GM21381 (cell line): Measurements from ENCODE around the gene MT4.
A peak's percentile ranks its signal among the peaks of the same experiment; 100 is the strongest.

Source experiments
- ATAC-seq: cut with Tn5 transposase; IDR thresholded peaks from one replicate; pipeline ENCODE4 v1.9.1; 2021; ENCODE audit warnings: mild to moderate bottlenecking, moderate library complexity; ENCODE audit not compliant: unreplicated experiment

Gene MT4

DNA sequence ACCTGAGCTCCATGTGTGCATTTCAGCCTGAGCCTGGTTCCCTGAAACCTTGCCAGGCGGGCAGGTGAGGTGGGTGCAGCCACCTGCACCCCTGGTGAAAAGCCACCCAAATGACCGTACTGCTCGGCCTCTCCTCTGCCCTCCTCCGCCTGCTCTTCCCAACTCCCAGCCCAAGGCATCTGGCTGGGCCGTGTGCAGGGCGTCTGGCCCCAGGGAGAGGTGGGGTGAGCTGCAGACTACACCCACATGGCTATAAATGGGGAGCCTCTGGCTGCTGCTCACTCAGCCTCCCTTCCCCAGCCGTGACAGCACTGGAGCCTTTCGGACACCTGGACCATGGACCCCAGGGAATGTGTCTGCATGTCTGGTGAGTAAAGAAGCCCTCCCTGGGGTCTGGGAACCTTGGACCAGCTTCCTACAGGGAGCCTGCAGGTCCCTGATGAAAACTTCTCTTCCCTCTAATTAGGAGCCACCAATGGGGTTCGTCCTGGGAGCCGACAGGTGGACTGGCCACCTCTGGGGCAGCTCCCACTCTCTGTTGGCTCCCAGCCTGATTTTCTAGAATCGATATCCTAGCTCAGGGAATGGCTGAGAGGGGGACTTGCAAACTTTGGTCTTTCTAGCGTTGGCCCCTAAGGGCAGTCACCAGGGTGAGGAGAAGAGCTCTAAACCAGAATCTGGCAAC, at the start of gene MT4:
MT4 (plus strand) TSS at position 281 of the 685 bp plus-strand sequence; CDS start at position 337, 56 bp downstream.
- ATAC-seq = no peak

- no peak for ATAC-seq
Observed at GRCh38 chr16:56515665-56516064, 49.2 kb upstream of the MT4 start.

DNA sequence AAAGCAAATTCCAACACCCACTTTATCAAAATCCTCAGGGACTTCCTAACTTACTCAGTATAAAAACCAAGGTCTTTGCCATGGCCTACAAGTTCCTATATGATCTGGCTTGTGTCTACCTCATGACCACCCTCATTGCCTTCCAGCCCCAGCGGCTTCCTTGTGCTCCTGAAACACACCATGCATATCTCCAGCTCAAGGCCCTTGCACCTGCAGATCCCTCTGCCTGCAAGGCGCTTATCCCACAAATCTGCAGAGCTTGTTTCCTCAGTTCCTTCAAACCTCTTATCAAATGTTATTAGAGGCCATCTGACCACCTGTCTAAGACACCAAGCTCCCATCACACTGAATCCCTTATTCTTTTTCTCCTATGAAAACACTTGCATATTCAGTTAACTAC, 47.7 kb upstream of the MT4 start:
- no peak for ATAC-seq

DNA sequence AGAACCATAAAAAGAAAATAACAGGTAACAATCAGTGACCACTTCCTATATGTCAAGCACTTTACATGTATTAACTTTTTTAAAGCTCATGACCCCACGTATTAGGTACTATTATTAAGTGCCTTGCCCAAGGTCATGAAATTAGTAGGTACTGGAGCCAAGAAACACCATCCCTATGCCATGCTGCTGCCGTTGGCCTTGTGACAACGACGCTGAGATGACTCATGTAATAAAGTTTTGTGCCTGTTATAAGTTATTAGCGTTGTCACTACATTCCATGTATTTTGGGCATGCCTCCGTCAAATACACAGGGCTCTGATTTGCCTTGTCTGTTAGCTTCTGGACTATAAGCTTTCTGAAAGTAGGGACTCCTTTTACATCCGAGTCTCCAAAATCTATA, 46.4 kb upstream of the MT4 start:
- no peak for ATAC-seq

- peak; percentile 89 for ATAC-seq
Observed at GRCh38 chr16:56519459-56520250, 45.2 kb upstream of the MT4 start, which contains the start of gene BBS2. BBS2 (minus strand) TSS chr16:56520024; CDS start chr16:56519862, 162 bp downstream.

DNA sequence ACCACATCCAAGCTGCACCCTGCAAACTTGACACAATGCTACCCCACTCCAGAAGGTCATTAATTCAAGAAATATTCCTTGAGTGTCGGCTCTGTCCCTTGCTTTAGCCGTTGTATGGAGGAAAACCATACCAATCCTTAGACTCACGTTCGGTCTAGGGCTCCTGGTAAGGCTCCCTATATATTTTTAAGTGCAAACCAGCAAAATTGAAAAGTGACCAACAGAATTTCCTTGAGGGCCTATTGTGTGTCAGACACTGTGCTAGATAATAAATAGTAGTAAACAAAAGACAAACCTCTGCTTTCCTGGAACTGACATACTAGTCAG, 44.7 kb upstream of the MT4 start:
- no peak for ATAC-seq

DNA sequence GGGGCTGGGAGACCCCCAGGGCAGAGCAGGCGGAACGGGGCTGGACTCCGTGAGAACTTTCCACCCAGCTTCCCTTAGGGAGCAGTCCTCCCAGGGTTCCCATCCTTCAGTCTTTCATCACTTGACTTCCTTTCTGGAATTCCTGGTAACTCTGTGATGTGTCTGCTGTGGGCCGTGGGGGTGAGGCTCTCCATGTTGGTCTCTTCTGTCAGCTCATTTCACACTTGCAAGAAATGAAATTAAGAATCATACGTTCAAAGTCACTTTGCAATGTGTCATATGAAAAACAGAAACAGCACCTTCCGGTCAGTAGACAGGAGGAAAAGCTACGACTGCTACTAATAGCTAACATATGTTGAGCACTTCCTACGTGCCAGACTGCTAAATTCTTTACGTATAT, 39.6 kb upstream of the MT4 start:
- no peak for ATAC-seq

- no peak for ATAC-seq
Observed at GRCh38 chr16:56530872-56531271, 34.0 kb upstream of the MT4 start.

- no peak for ATAC-seq
Observed at GRCh38 chr16:56532714-56533113, 32.2 kb upstream of the MT4 start.

- no peak for ATAC-seq
Observed at GRCh38 chr16:56534847-56535383, 30.0 kb upstream of the MT4 start.

GRCh38 chr16:56538331-56538730, 26.5 kb upstream of the MT4 start:
- ATAC-seq = no peak

GRCh38 chr16:56539656-56540055, 25.2 kb upstream of the MT4 start:
- no peak for ATAC-seq

DNA sequence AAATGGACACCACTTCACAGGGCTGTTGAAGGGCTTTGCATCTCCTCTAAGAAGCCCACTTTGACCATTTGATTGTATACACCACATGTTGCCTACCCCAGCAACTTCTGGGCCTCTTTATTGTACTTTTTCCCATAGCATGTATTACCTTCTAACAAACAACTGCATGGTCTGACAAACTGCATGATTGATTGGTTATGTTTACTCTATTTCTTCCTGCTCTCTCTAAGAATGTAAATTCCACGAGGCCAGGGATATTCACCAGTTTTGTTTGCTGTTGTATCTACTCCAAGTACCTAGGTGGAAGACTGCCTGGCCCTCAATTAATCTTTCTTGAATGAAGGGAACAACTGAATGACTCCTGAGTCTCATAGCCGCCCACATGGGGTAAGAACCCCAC, 22.8 kb upstream of the MT4 start:
- ATAC-seq = no peak

DNA sequence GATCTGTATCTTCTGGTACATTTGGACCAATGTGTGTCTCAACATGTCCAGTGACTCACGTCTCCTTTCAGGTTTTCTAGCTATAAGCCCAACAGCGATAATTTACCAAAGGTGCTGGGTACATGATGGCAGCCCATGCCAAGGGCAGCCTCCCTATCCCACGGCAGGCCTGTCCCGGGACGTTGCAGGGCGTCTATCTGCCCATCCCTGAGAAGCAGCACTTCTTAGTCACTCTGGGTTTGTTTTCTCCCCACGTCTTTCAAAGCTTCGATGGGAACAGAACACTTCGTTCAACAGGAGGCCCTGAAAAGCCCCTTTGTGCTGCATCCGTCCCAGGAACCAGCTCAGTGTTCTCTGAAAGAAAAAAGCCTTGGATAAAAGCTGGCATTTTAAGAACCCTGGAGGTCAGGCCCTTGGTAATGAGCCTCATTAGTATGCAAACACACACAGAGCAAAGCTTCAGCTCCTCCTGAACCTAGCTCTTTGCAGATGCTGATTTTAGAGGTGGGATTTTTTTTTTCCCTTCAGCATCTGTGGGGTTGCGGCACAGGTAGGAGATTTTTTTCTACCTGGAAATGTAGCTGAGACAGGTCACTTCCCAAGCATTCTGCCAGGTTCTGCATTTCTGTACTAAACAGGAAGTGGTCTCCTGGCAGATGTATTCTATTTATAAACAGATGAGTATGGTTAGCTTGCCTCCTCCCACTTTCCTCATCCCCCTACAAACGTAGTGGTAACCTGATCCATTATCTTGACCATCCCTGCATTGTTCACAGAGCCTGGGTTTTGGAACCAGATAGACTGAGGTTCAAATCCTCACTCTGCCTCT, 17.5 kb upstream of the MT4 start:
- ATAC-seq = no peak

GRCh38 chr16:56547949-56548567, 16.8 kb upstream of the MT4 start:
- ATAC-seq = no peak

- ATAC-seq = no peak
Observed at GRCh38 chr16:56549161-56549560, 15.7 kb upstream of the MT4 start.

DNA sequence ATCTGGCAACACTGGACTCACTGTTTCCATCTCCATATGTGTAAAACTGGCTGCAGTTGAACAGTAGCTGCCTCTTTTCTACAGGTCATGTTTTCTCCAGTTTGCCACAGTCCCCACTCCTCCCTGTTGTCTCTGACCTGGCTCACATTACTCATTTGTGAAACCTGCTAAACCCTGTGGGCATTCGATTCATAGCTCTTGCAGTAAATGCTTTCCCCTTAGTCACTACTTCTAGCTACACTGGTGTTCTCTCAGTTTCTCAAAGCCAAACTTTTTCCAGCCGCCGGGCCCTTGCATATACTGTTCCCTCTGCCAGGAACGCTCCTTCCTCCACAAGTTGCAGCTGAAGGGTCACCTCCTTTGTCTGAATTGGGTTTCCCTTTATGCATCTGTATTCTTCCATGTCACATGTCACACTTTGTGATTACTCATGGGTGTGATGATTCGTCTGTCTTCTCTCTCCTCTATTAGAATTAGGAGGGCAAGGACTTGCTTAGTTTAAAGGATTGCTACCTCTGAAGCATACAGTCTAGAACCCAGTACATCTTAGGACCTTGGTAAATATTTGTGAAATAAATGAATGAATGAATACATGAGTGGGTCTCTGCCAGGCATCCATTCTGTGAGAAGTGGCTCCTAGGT, 15.0 kb upstream of the MT4 start:
- ATAC-seq = no peak

- ATAC-seq = no peak
Observed at GRCh38 chr16:56551796-56552738, 12.8 kb upstream of the MT4 start.

DNA sequence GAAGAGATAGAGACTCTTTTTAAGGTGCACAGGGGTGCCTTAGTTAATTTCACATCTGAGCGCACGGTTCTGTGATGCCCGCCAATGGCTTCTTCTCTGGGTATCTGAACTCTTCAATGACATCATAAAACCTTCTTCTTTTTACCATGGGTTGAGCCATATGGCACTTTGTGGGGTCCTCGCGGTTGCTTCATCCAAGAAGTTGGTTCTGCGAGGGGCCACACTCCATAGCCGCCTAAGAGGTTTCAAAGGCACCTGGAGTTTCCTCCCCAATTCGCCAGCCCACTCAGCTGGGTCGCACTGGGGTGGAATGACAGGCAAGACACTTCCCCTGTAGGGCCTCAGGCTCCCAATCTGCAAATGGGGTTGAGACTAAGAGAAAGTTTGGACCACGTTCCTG, 10.4 kb upstream of the MT4 start:
- ATAC-seq = no peak
